ENCODE results near the gene TENM3. TPM values are rescaled to one million over a fixed set of nuclear protein-coding genes. Genes with fewer than 3 reads are reported as not detected.

The TENM3 gene
- polyA plus RNA-seq, 4 donors = 15.3 to 18.0 (median 17.9) TPM

GRCh38 chr4:182825003-182825402, 581.8 kb downstream of the TENM3 start:
- DNase-seq (ENCODE audit: low read depth in 4 of 4, low spot score in 3 of 4) = no peak

GRCh38 chr4:182825786-182826185, 582.6 kb downstream of the TENM3 start:
- DNase-seq (ENCODE audit: low read depth in 4 of 4, low spot score in 3 of 4) = no peak

GRCh38 chr4:182826391-182826790, 583.2 kb downstream of the TENM3 start:
- DNase-seq (ENCODE audit: low read depth in 4 of 4, low spot score in 3 of 4) = peak in 3 of 4 donors; percentile 32 to 52 (median 39)

GRCh38 chr4:182827166-182827565, 584.0 kb downstream of the TENM3 start:
- no peak for DNase-seq (ENCODE audit: low read depth in 4 of 4, low spot score in 3 of 4)

GRCh38 chr4:182827954-182828353, 584.8 kb downstream of the TENM3 start:
- no peak for DNase-seq (ENCODE audit: low read depth in 4 of 4, low spot score in 3 of 4)

- no peak for DNase-seq (ENCODE audit: low read depth in 4 of 4, low spot score in 3 of 4)
Observed at GRCh38 chr4:182828360-182829025, 585.3 kb downstream of the TENM3 start.

GRCh38 chr4:182829196-182829595, 586.0 kb downstream of the TENM3 start:
- no peak for DNase-seq (ENCODE audit: low read depth in 4 of 4, low spot score in 3 of 4)

GRCh38 chr4:182831376-182831775, 588.2 kb downstream of the TENM3 start:
- DNase-seq (ENCODE audit: low read depth in 4 of 4, low spot score in 3 of 4) = no peak

GRCh38 chr4:182832352-182833120, 589.3 kb downstream of the TENM3 start:
- DNase-seq (ENCODE audit: low read depth in 4 of 4, low spot score in 3 of 4) = no peak

- no peak for DNase-seq (ENCODE audit: low read depth in 4 of 4, low spot score in 3 of 4)
Observed at GRCh38 chr4:182835006-182835740, 592.0 kb downstream of the TENM3 start.

- DNase-seq (ENCODE audit: low read depth in 4 of 4, low spot score in 3 of 4) = no peak
Observed at GRCh38 chr4:182837831-182838230, 594.6 kb downstream of the TENM3 start.

GRCh38 chr4:182838535-182838934, 595.3 kb downstream of the TENM3 start:
- no peak for DNase-seq (ENCODE audit: low read depth in 4 of 4, low spot score in 3 of 4)

- DNase-seq (ENCODE audit: low read depth in 4 of 4, low spot score in 3 of 4) = no peak
Observed at GRCh38 chr4:182839256-182839655, 596.1 kb downstream of the TENM3 start.

- DNase-seq (ENCODE audit: low read depth in 4 of 4, low spot score in 3 of 4) = no peak
Observed at GRCh38 chr4:182840108-182840507, 596.9 kb downstream of the TENM3 start.

GRCh38 chr4:182842104-182842600, 599.0 kb downstream of the TENM3 start:
- no peak for DNase-seq (ENCODE audit: low read depth in 4 of 4, low spot score in 3 of 4)

- no peak for DNase-seq (ENCODE audit: low read depth in 4 of 4, low spot score in 3 of 4)
Observed at GRCh38 chr4:182842759-182843390, 599.7 kb downstream of the TENM3 start.

- DNase-seq (ENCODE audit: low read depth in 4 of 4, low spot score in 3 of 4) = no peak
Observed at GRCh38 chr4:182843808-182844325, 600.7 kb downstream of the TENM3 start.

GRCh38 chr4:182845618-182846017, 602.4 kb downstream of the TENM3 start:
- no peak for DNase-seq (ENCODE audit: low read depth in 4 of 4, low spot score in 3 of 4)

GRCh38 chr4:182846036-182846435, 602.8 kb downstream of the TENM3 start:
- DNase-seq (ENCODE audit: low read depth in 4 of 4, low spot score in 3 of 4) = no peak

Data from right renal pelvis (tissue), 4 donors.